Astrocyte (in vitro differentiated cells and primary cell): ENCODE results near the gene ZNF682. TPM values are rescaled to one million over a fixed set of nuclear protein-coding genes. Genes with fewer than 3 reads are reported as not detected.
"Not testable (repeated sequence)": the region's sequence is repeated elsewhere in the genome, so short reads cannot be mapped to it uniquely, and the experiment has no call there.

Experiments used
- DNase-seq: peaks from one replicate; pipeline ENCODE4 v3.0.0-alpha.2; 2010; ENCODE audit warnings: low read depth
- FAIRE-seq: peaks from 2 replicates; lab custom pipeline; 2011; peaks lifted over from hg19 to GRCh38; lab: Jason Lieb, UNC
- H2AFZ ChIP-seq: 2 replicates; pipeline ENCODE4 v1.6.0; 2012; ENCODE audit warnings: low read depth, low read length, inconsistent platforms
- H3K27ac ChIP-seq: 2 replicates; pipeline ENCODE4 v1.5.1; 2011; ENCODE audit warnings: low read depth, low read length, inconsistent platforms
- H3K27me3 ChIP-seq: 2 replicates; pipeline ENCODE4 v1.6.0; 2011; ENCODE audit warnings: low read length, inconsistent platforms; ENCODE audit not compliant: insufficient read depth
- H3K36me3 ChIP-seq: 2 replicates; pipeline ENCODE4 v1.5.1; 2011; ENCODE audit warnings: low read length, inconsistent platforms; ENCODE audit not compliant: insufficient read depth
- H3K4me1 ChIP-seq: 2 replicates; pipeline ENCODE4 v1.5.1; 2011; ENCODE audit warnings: low read length, inconsistent platforms; ENCODE audit not compliant: insufficient read depth
- H3K4me2 ChIP-seq: 2 replicates; pipeline ENCODE4 v1.6.0; 2012; ENCODE audit warnings: low read length, inconsistent platforms
- H3K4me3 ChIP-seq: 2 replicates; pipeline ENCODE4 v1.5.1; 2011; ENCODE audit warnings: low read depth, mild to moderate bottlenecking, low read length, inconsistent platforms; ENCODE audit not compliant: insufficient read depth
- H3K79me2 ChIP-seq: 2 replicates; pipeline ENCODE4 v1.6.0; 2012; ENCODE audit warnings: mild to moderate bottlenecking, low read length, inconsistent platforms; ENCODE audit not compliant: insufficient read depth
- H3K9ac ChIP-seq: 2 replicates; pipeline ENCODE4 v1.6.0; 2012; ENCODE audit warnings: mild to moderate bottlenecking, low read length, inconsistent platforms
- H3K9me3 ChIP-seq: 2 replicates; pipeline ENCODE4 v1.5.1; 2012; ENCODE audit warnings: low read depth, mild to moderate bottlenecking, low read length, inconsistent platforms; ENCODE audit not compliant: insufficient read depth
- H4K20me1 ChIP-seq: 2 replicates; pipeline ENCODE4 v1.6.0; 2012; ENCODE audit warnings: low read length, inconsistent platforms; ENCODE audit not compliant: insufficient read depth
- H3K27ac Mint-ChIP-seq: one replicate; pipeline ENCODE4 v1.8.0; 2021; ENCODE audit warnings: mild to moderate bottlenecking, mixed read lengths; ENCODE audit not compliant: unreplicated experiment
- H3K27me3 Mint-ChIP-seq: one replicate; pipeline ENCODE4 v1.8.0; 2021; ENCODE audit warnings: low read depth, mixed read lengths; ENCODE audit not compliant: unreplicated experiment
- H3K36me3 Mint-ChIP-seq: one replicate; pipeline ENCODE4 v1.8.0; 2021; ENCODE audit warnings: low read depth, mixed read lengths; ENCODE audit not compliant: unreplicated experiment
- H3K4me1 Mint-ChIP-seq: one replicate; pipeline ENCODE4 v1.8.0; 2021; ENCODE audit warnings: low read depth, mixed read lengths; ENCODE audit not compliant: unreplicated experiment
- H3K4me3 Mint-ChIP-seq: one replicate; pipeline ENCODE4 v1.8.0; 2021; ENCODE audit warnings: mild to moderate bottlenecking, moderate library complexity, mixed read lengths; ENCODE audit not compliant: unreplicated experiment
- H3K9me3 Mint-ChIP-seq: one replicate; pipeline ENCODE4 v1.8.0; 2021; ENCODE audit warnings: mild to moderate bottlenecking, mixed read lengths; ENCODE audit not compliant: unreplicated experiment
- EZH2 ChIP-seq: IDR thresholded peaks from 2 replicates; pipeline ENCODE4 v1.6.1; 2012; ENCODE audit warnings: mild to moderate bottlenecking, low read length, inconsistent platforms; ENCODE audit not compliant: insufficient read depth
- total RNA-seq: library from RNA; stranded (reverse); gene quantifications from 2 replicates; pipeline ENCODE4 v1.2.1, GENCODE V29; 2021
- TF ChIP-seq, protein P1 (sequence below): IDR thresholded peaks from 2 replicates; pipeline ENCODE4 v1.5.1; 2011; ENCODE audit warnings: low read depth, mild to moderate bottlenecking, inconsistent platforms, low read length, moderate library complexity; ENCODE audit not compliant: insufficient read depth

The ZNF682 gene
- total RNA-seq, 1 donor from 2014 or later = 6.2 TPM

DNA sequence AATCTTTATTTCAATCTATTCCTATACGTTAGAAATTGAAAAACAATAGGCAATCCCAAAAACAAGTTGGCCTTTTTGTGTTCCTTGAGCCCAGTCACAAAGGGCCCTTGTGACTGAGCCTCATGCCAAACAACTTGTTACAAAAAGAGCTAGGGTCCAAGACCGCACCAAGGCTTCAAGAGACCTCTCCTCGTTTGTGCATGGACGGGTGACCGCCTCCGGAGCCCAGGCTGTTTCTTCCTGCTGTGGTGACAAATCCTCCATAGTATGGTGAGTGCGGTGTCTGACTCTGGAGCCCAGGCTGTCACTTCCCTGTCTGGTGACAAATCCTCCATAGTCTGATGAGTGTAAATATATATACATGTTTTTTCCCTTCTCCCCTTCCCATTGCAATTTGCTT lies 74.9 kb downstream of the ZNF682 start:
- no peak overlapping the region for H3K9ac ChIP-seq
- H2AFZ ChIP-seq = no peak overlapping the region
- H3K4me3 ChIP-seq = no peak overlapping the region
- Mint-ChIP-seq H3K27me3 (peaks cover 3% of the 10 kb centered on the region), H3K27ac (no peak overlapping the region), H3K4me1 (no peaks in the 10 kb centered on the region), H3K4me3 (no peak overlapping the region), H3K9me3 (peaks cover 27% of the 10 kb centered on the region), H3K36me3 (peaks cover 2% of the 10 kb centered on the region)
- no peak for TF ChIP-seq EZH2
- TF ChIP-seq, protein P1, sequence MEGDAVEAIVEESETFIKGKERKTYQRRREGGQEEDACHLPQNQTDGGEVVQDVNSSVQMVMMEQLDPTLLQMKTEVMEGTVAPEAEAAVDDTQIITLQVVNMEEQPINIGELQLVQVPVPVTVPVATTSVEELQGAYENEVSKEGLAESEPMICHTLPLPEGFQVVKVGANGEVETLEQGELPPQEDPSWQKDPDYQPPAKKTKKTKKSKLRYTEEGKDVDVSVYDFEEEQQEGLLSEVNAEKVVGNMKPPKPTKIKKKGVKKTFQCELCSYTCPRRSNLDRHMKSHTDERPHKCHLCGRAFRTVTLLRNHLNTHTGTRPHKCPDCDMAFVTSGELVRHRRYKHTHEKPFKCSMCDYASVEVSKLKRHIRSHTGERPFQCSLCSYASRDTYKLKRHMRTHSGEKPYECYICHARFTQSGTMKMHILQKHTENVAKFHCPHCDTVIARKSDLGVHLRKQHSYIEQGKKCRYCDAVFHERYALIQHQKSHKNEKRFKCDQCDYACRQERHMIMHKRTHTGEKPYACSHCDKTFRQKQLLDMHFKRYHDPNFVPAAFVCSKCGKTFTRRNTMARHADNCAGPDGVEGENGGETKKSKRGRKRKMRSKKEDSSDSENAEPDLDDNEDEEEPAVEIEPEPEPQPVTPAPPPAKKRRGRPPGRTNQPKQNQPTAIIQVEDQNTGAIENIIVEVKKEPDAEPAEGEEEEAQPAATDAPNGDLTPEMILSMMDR = no peak
- no peak overlapping the region for H3K27ac ChIP-seq
- DNase-seq = no peak
- no peaks in the 10 kb centered on the region for H3K4me1 ChIP-seq
- H3K27me3 ChIP-seq = no peaks in the 10 kb centered on the region
- H3K79me2 ChIP-seq = no peaks in the 10 kb centered on the region
- no peak for FAIRE-seq
- H4K20me1 ChIP-seq = no peaks in the 10 kb centered on the region
- peaks cover 4% of the 10 kb centered on the region for H3K9me3 ChIP-seq
- no peak overlapping the region for H3K4me2 ChIP-seq
- no peaks in the 10 kb centered on the region for H3K36me3 ChIP-seq

DNA sequence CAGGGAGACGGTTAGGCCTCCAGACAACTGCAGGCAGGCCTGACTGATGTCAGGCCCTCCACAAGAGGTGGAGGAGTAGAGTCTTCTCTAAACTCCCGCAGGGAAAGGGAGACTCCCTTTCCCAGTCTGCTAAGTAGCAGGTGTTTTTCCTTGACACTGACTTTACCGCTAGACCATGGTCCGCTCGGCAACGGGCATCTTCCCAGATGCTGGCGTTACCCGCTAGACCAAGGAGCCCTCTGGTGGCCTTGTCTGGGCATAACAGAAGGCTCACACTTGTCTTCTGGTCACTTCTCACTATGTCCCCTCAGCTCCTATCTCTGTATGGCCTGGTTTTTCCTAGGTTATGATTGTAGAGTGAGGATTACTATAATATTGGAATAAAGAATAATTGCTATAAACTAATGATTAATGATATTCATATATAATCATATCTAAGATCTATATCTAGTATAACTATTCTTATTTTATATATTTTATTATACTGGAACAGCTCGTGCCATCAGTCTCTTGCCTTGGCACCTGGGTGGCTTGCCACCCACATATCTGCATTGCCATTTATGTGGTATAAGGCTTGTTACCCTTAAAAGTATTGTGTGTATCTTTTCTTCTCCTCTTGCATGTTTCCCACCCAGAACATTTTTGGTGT lies 80.0 kb downstream of the ZNF682 start:
- H2AFZ ChIP-seq, H3K27ac ChIP-seq, H3K9ac ChIP-seq, H4K20me1 ChIP-seq, H3K4me1 ChIP-seq, H3K36me3 ChIP-seq, H3K4me1 Mint-ChIP-seq, FAIRE-seq, H3K36me3 Mint-ChIP-seq, H3K4me3 Mint-ChIP-seq, H3K27ac Mint-ChIP-seq, H3K4me2 ChIP-seq, H3K27me3 ChIP-seq, H3K79me2 ChIP-seq, H3K27me3 Mint-ChIP-seq, H3K4me3 ChIP-seq, H3K9me3 ChIP-seq: not testable (repeated sequence)
- TF ChIP-seq, protein P1 = peak; percentile 23
- peak; percentile 26 for DNase-seq
- peaks cover 15% of the 10 kb centered on the region for H3K9me3 Mint-ChIP-seq

DNA sequence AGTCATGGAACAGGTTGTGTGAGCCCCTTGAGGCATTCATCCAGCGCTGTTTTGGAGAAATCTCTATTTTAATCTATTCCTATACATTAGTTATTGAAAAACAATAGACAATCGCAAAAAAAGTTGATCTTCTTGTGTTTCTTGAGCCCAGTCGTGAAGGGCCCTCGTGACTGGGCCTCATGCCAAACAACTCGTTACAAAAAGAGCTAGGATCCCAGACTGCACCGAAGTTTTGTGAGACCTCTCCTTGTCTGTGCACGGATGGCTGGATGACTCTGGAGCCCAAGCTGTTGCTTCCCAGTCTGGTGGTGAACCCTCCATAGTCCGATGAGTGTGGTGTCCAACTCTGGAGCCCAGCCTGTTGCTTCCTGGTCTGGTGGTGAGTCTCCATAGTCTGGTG lies 81.5 kb downstream of the ZNF682 start:
- H3K36me3 ChIP-seq, H3K9ac ChIP-seq, H3K4me3 Mint-ChIP-seq, H3K27me3 Mint-ChIP-seq, H3K4me2 ChIP-seq, H3K27me3 ChIP-seq, H4K20me1 ChIP-seq, H3K4me1 Mint-ChIP-seq, H3K27ac ChIP-seq, H3K4me1 ChIP-seq, H3K36me3 Mint-ChIP-seq, DNase-seq, H3K4me3 ChIP-seq, FAIRE-seq, H3K79me2 ChIP-seq, H2AFZ ChIP-seq, H3K27ac Mint-ChIP-seq, H3K9me3 ChIP-seq: not testable (repeated sequence)
- peaks cover 15% of the 10 kb centered on the region for H3K9me3 Mint-ChIP-seq
